GM12801 (cell line): ENCODE measurements around the gene RCSD1.

Source experiments
- CTCF ChIP-seq: IDR thresholded peaks from one replicate; pipeline ENCODE4 v1.5.1; 2011; ENCODE audit warnings: control low read depth; ENCODE audit not compliant: insufficient read length; ENCODE audit errors: extremely low read depth

Gene RCSD1

GRCh38 chr1:167737169-167737568 is 107.1 kb downstream of the RCSD1 start:
- no peak for TF ChIP-seq CTCF

- no peak for TF ChIP-seq CTCF
These were observed 108.1 kb downstream of the RCSD1 start for GRCh38 chr1:167738158-167738557.

- TF ChIP-seq CTCF, result no peak
These were observed 109.7 kb downstream of the RCSD1 start for GRCh38 chr1:167739752-167740151.

GRCh38 chr1:167744901-167745300 is 114.9 kb downstream of the RCSD1 start:
- TF ChIP-seq CTCF, result no peak

- TF ChIP-seq CTCF, result no peak
These were observed 116.1 kb downstream of the RCSD1 start for GRCh38 chr1:167746013-167746672.

- no peak for TF ChIP-seq CTCF
These were observed 117.1 kb downstream of the RCSD1 start for GRCh38 chr1:167746988-167747655.

GRCh38 chr1:167747988-167748387 is 118.0 kb downstream of the RCSD1 start:
- no peak for TF ChIP-seq CTCF
